Lower leg skin (tissue), 4 donors: Measurements from ENCODE around the gene SLC5A5. TPM values are rescaled to one million over a fixed set of nuclear protein-coding genes. Genes with fewer than 3 reads are reported as not detected.
"Not testable (repeated sequence)": the region's sequence is repeated elsewhere in the genome, so short reads cannot be mapped to it uniquely, and the experiment has no call there.

Experiments used
- DNase-seq, 2 donors: peaks; one replicate each; pipeline ENCODE4 v3.0.0-alpha.2; 2019; ENCODE audit warnings: low spot score in 2 of 2
- H3K4me3 ChIP-seq: fragments of 200-600 bp; sonication (generic); 2 replicates; pipeline ENCODE4 v1.5.1; 2017; ENCODE audit warnings: mild to moderate bottlenecking, low read depth; ENCODE audit not compliant: poor library complexity, severe bottlenecking
- POLR2A ChIP-seq, 2 donors: fragments of 450-650 bp; IDR thresholded peaks; one replicate each; pipeline ENCODE4 v1.6.1; 2016 to 2017; ENCODE audit warnings: antibody characterized with exemption in 2 of 2, mild to moderate bottlenecking in 1 of 2, moderate library complexity in 1 of 2
- WGBS, 2 donors: methylation state at CpG; one replicate each; pipeline ENCODE4 v1.1.5; 2018; 5-methylcytosine and 5-hydroxymethylcytosine counted together
- intact Hi-C: fragments of 100-400 bp; cut with DNase I; formaldehyde crosslinking; loops from one replicate; pipeline ENCODE4 v1.15.0; 2023; ENCODE audit warnings: low total_unique reads
- total RNA-seq, 4 donors: library from RNA; depleted of rRNA; stranded (reverse); fragments of >200 nt; gene quantifications; one replicate each; pipeline ENCODE4 v1.1.0, GENCODE V29; 2016
- TF ChIP-seq, protein P1 (sequence below), 3 donors: fragments of 450-650 bp; IDR thresholded peaks; one replicate each; pipeline ENCODE4 v1.5.1; 2016; ENCODE audit warnings: antibody characterized with exemption in 3 of 3, mild to moderate bottlenecking in 3 of 3, moderate library complexity in 2 of 3

SLC5A5 gene
- total RNA-seq, 4 donors from 2014 or later = not detected

DNA sequence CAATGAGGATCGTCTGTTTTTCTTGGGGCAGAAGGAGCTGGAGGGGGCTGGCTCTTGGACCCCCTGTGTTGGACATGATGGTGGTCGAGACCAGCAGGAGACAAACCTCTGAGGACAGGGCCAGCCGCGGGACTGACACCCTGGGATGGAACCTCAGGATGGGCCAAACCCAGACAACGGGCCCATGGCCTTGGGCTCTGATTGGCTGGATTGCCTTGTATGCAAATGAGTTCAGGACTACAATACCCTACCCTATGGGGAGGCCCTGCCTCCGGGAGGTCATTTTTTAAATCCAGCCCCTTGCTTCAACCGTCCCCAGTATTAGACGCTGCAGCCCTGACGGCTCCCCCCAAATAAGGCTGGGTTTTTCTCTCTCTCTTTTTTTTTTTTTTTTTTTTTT lies 22.0 kb downstream of the SLC5A5 start:
- 70 to 72% methylated on average over 9 of the region's 9 CpGs for WGBS, 2 donors
- no peak for TF ChIP-seq POLR2A (IDR thresholded peaks at IDR 0.05)
- intact Hi-C loops = no loop called here
- DNase-seq = no peak
- no peak overlapping the region for H3K4me3 ChIP-seq

DNA sequence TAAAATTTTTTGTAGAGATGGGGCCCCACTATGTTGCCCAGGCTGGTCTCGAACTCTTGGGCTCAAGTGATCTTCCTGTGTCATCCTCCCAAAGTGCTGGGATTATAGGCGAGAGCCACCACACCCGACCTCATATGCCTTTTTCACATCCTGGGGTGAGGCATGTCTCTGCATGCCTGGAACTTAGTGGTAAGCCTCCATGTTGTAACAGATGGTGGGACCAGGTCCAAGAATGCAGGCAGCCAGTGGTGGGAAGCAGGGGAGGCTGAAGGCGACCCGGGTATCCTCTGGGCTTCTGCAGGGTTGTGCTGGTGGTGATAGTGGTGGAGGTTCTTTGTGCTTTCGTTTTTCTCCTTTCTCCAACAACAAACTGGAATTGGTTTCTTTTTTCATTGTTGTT lies 31.0 kb downstream of the SLC5A5 start:
- intact Hi-C loops = no loop called here
- H3K4me3 ChIP-seq = no peak overlapping the region
- WGBS, 2 donors = 29 to 46% methylated on average over 6 of the region's 6 CpGs
- no peak for DNase-seq
- no peak for TF ChIP-seq POLR2A (IDR thresholded peaks at IDR 0.05)
- TF ChIP-seq, protein P1, sequence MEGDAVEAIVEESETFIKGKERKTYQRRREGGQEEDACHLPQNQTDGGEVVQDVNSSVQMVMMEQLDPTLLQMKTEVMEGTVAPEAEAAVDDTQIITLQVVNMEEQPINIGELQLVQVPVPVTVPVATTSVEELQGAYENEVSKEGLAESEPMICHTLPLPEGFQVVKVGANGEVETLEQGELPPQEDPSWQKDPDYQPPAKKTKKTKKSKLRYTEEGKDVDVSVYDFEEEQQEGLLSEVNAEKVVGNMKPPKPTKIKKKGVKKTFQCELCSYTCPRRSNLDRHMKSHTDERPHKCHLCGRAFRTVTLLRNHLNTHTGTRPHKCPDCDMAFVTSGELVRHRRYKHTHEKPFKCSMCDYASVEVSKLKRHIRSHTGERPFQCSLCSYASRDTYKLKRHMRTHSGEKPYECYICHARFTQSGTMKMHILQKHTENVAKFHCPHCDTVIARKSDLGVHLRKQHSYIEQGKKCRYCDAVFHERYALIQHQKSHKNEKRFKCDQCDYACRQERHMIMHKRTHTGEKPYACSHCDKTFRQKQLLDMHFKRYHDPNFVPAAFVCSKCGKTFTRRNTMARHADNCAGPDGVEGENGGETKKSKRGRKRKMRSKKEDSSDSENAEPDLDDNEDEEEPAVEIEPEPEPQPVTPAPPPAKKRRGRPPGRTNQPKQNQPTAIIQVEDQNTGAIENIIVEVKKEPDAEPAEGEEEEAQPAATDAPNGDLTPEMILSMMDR (IDR thresholded peaks at IDR 0.05) = no peak

DNA sequence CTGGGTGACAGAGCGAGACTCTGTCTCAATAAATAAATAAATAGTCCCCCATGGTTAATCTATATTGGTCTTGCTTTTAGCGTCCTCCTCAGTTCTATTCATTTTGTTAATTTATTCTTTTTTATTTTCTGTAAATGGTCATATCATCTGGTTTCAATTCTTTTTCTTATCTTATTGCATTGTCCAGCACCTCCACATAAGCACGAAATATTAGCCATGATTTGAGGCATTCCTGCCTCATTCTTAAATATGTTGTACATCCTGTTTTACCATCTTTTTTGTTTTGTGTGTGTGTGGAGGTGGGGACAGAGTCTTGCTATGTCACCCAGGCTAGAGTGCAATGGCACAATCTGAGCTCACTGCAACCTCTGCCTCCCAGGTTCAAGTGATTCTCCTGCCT lies 36.5 kb downstream of the SLC5A5 start:
- whole genome bisulfite sequencing, 2 donors = 88 to 95% methylated on average over 3 of the region's 3 CpGs
- TF ChIP-seq POLR2A (IDR thresholded peaks at IDR 0.05) = no peak
- intact Hi-C loops = no loop called here
- H3K4me3 ChIP-seq = no peak overlapping the region
- no peak for DNase-seq

DNA sequence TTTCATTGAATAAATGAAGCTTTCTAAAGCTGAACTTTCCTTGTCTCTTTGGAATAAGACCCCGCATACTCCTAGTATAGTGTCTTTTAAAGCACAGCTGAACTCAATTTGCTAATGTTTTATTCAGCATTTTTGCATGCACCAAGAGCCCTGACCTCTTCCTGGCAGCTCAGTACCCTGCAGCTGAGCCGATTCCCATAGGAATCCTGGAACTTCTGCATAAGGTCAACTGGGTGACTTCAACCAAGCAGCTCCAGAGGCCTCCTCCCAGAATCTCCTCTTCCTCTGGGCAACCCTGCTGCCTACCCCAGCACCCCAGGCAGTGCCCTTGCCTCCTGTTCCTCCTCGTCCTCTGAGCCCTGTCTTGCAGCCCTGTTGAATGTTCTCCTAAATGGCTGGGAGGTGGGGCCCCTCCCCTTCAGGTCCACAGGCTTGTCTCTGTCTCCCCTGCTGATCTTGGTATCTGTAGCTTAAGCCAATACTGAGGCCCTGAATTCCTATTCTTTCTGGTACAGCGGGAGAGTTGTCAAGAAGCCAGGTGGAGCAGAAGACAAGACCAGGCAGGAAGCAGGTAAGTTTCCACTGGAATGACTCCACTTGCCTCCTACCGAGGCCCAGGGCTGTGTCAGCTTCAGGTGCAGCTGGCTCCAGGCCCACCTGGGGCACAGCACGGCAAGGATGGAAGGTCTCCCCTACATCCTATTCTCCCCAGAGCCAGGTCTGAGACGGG lies 37.4 kb downstream of the SLC5A5 start:
- TF ChIP-seq POLR2A (IDR thresholded peaks at IDR 0.05) = no peak
- TF ChIP-seq, protein P1 (IDR thresholded peaks at IDR 0.05) = no peak
- intact Hi-C loops = no loop called here
- 36 to 42% methylated on average over 7 of the region's 7 CpGs for WGBS, 2 donors

DNA sequence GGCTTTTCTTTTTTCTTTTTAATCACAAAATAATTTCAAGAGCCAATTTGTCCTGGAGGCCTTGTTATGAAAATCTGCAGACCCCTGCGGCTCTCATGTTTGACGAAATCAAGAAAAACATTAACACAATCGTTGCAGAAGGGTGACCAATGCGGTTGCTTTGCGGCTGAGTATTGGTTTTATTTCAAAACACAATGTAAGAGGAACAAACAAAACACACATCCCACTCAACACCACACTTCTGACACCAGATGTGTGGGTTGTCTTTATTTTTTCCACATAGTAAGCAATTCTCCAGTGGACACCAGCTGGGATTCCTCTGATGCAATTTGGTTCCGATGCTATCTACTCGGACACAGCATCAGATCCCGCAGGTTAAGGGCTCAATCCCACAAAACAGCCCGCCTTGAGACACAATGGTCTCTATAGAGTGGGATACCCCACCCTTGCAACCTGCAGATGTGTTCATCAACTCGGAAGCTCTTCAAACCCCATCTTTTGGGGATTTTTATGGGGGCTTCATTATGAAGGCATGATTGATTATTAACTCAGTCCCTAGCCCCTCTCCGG lies 39.1 kb downstream of the SLC5A5 start:
- DNase-seq = no peak
- H3K4me3 ChIP-seq = no peak overlapping the region
- no peak for TF ChIP-seq POLR2A (IDR thresholded peaks at IDR 0.05)
- TF ChIP-seq, protein P1 (IDR thresholded peaks at IDR 0.05) = no peak
- WGBS, 2 donors = 85 to 88% methylated on average over 11 of the region's 11 CpGs
- intact Hi-C loops = no loop called here

More for the DNA sequence above, 37.4 kb downstream of the SLC5A5 start:
- DNase-seq = no peak
- H3K4me3 ChIP-seq = no peak overlapping the region

DNA sequence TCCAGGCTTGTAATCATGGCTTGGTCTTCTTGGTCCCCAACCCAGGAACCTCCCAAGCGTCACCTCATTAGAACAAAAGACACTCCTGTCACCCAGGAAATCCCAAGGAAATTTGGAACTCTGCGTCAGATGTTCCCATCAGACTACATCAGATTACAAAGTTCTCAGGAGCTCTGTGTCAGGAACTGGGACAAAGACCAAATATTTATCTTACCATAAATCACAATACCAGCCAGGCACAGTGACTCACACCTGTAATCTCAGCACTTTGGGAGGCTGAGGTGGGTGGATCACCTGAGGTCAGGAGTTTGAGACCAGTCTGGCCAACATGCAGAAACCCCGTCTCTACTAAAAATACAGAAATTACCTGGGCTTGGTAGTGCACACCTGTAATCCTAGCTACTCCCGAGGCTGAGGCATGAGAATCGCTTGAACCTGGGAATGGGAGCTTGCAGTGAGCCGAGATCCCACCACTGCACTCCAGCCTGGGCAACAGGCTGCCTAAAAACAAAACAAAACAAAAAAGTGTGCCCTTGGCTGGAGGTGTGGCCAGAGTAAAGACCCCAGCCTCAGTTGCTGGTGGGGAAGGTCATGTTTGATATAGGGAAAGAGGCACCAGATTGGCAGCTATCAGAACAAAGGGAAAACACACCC lies 44.3 kb downstream of the SLC5A5 start:
- intact Hi-C loops = no loop called here
- 49 to 64% methylated on average over 6 of the region's 6 CpGs for WGBS, 2 donors
- TF ChIP-seq, protein P1 (IDR thresholded peaks at IDR 0.05) = no peak
- no peak for TF ChIP-seq POLR2A (IDR thresholded peaks at IDR 0.05)
- no peak for DNase-seq
- no peak overlapping the region for H3K4me3 ChIP-seq

DNA sequence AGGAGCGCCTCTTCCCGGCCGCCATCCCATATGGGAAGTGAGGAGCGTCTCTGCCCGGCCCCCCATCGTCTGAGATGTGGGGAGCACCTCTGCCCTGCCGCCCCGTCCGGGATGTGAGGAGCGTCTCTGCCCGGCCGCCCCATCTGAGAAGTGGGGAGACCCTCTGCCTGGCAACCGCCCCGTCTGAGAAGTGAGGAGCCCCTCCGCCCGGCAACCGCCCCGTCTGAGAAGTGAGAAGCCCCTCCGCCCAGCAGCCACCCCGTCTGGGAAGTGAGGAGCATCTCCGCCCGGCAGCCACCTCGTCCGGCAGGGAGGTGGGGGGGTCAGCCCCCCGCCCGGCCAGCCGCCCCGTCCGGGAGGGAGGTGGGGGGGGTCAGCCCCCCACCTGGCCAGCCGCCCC lies 46.4 kb downstream of the SLC5A5 start:
- H3K4me3 ChIP-seq, intact Hi-C loops, DNase-seq: not testable (repeated sequence)
- 90 to 96% methylated on average over 2 to 5 of the region's 30 CpGs for WGBS, 2 donors

DNA sequence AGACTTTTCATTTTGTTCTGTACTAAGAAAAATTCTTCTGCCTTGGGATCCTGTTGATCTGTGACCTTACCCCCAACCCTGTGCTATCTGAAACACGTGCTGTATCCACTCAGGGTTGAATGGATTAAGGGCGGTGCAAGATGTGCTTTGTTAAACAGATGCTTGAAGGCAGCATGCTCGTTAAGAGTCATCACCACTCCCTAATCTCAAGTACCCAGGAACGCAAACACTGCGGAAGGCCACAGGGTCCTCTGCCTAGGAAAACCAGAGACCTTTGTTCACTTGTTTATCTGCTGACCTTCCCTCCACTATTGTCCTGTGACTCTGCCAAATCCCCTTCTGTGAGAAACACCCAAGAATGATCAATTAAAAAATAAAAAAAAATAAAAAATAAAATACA lies 47.4 kb downstream of the SLC5A5 start:
- DNase-seq, intact Hi-C loops, H3K4me3 ChIP-seq: not testable (repeated sequence)
- 52 to 65% methylated on average over 5 of the region's 5 CpGs for WGBS, 2 donors
